ENCODE measurements around the gene LYSMD2. TPM values are rescaled to one million over a fixed set of nuclear protein-coding genes. Genes with fewer than 3 reads are reported as not detected.

LYSMD2 gene
- total and polyA plus RNA-seq, 2 experiments from 2014 or later: 5.4 to 5.9 TPM

DNA sequence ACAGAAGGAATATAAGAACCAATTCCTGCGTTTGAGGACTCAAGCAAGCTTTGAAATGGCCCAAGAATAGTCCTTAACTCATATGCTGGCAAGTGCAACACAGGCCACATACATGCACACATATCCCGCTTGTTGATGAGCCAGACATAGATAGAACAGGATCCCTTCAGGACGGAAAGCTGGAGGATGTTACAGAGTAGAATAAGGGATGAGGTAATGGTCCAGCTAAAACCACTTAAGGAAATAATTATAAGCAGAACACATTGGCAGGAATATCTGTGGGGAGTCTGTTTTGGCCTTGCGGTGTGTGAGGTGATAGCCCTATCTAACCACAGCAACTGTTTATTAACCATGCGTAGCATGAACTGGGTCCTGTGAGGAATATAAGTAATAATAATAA lies 31.2 kb downstream of the LYSMD2 start:
- H3K4me3 Mint-ChIP-seq: no peak overlapping the region
- H3K4me1 ChIP-seq (ENCODE audit: insufficient read depth): no peaks in the 10 kb centered on the region
- ATAC-seq (no peak), DNase-seq (ENCODE audit: low spot score) (no peak)
- no peaks in the 10 kb centered on the region for H4K20me1 ChIP-seq (replicated peaks; ENCODE audit: insufficient read depth)
- H3K27me3 Mint-ChIP-seq (ENCODE audit: insufficient read depth, low read depth, poor library complexity): no peaks in the 10 kb centered on the region
- H3K4me1 Mint-ChIP-seq: no peaks in the 10 kb centered on the region
- no peaks in the 10 kb centered on the region for H3K27me3 ChIP-seq (ENCODE audit: insufficient read depth)
- no peak overlapping the region for H3K4me3 ChIP-seq
- no peaks in the 10 kb centered on the region for H3F3A ChIP-seq (replicated peaks; ENCODE audit: low read depth)
- no peaks in the 10 kb centered on the region for H3K9me2 ChIP-seq (ENCODE audit: insufficient read depth)
- no peaks in the 10 kb centered on the region for H3K9me3 Mint-ChIP-seq
- H3K27ac Mint-ChIP-seq: no peak overlapping the region
- H3K36me3 Mint-ChIP-seq (ENCODE audit: low read depth): peaks cover 14% of the 10 kb centered on the region; the same call in 2 of the 3 replicates
- no peaks in the 10 kb centered on the region for H3K79me2 ChIP-seq (replicated peaks; ENCODE audit: insufficient read depth)
- no peak for TF ChIP-seq STAT1 (IDR thresholded peaks at IDR 0.05; ENCODE audit: unreplicated experiment)
- TF ChIP-seq JUNB (IDR thresholded peaks at IDR 0.05; ENCODE audit: unreplicated experiment): no peak
- no peak for TF ChIP-seq CREB1 (CRISPR knock-in tag; IDR thresholded peaks at IDR 0.05; ENCODE audit: low read depth)
- TF ChIP-seq ZNF114 (CRISPR knock-in tag; IDR thresholded peaks at IDR 0.05): no peak
- TF ChIP-seq ETS1 (IDR thresholded peaks at IDR 0.05): no peak
- no peak overlapping the region for H3K4me2 ChIP-seq
- H3K27ac ChIP-seq (ENCODE audit: low read depth): no peak overlapping the region
- peaks cover 5% of the 10 kb centered on the region for H3K36me3 ChIP-seq (ENCODE audit: insufficient read depth)
- no peak overlapping the region for H2AFZ ChIP-seq

- Histone ChIP-seq H3K27me3 (ENCODE audit: insufficient read depth) (no peaks in the 10 kb centered on the region), H2AFZ (no peak overlapping the region), H3K4me1 (ENCODE audit: insufficient read depth) (no peaks in the 10 kb centered on the region), H4K20me1 (replicated peaks; ENCODE audit: insufficient read depth) (no peaks in the 10 kb centered on the region), H3K36me3 (ENCODE audit: insufficient read depth) (peaks cover 14% of the 10 kb centered on the region), H3K9me2 (ENCODE audit: insufficient read depth) (no peaks in the 10 kb centered on the region), H3K4me2 (no peak overlapping the region), H3K79me2 (replicated peaks; ENCODE audit: insufficient read depth) (no peaks in the 10 kb centered on the region), H3K27ac (ENCODE audit: low read depth) (no peak overlapping the region), H3F3A (replicated peaks; ENCODE audit: low read depth) (no peaks in the 10 kb centered on the region), H3K4me3 (no peak overlapping the region)
- H3K36me3 Mint-ChIP-seq (ENCODE audit: low read depth): peaks cover 32% of the 10 kb centered on the region
- no peak overlapping the region for H3K27ac Mint-ChIP-seq
- ATAC-seq: no peak
- TF ChIP-seq EZH2phosphoT487 (IDR thresholded peaks at IDR 0.05; ENCODE audit: unreplicated experiment): no peak
- TF ChIP-seq, protein P1, sequence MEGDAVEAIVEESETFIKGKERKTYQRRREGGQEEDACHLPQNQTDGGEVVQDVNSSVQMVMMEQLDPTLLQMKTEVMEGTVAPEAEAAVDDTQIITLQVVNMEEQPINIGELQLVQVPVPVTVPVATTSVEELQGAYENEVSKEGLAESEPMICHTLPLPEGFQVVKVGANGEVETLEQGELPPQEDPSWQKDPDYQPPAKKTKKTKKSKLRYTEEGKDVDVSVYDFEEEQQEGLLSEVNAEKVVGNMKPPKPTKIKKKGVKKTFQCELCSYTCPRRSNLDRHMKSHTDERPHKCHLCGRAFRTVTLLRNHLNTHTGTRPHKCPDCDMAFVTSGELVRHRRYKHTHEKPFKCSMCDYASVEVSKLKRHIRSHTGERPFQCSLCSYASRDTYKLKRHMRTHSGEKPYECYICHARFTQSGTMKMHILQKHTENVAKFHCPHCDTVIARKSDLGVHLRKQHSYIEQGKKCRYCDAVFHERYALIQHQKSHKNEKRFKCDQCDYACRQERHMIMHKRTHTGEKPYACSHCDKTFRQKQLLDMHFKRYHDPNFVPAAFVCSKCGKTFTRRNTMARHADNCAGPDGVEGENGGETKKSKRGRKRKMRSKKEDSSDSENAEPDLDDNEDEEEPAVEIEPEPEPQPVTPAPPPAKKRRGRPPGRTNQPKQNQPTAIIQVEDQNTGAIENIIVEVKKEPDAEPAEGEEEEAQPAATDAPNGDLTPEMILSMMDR (conservative IDR thresholded peaks at IDR 0.05; ENCODE audit: low read depth in 2 of 2): no peak
- no peak for TF ChIP-seq STAT1 (IDR thresholded peaks at IDR 0.05; ENCODE audit: unreplicated experiment)
- no peak for TF ChIP-seq ZNF331 (CRISPR knock-in tag; IDR thresholded peaks at IDR 0.05; ENCODE audit: low read depth)
- TF ChIP-seq ZNF462 (CRISPR knock-in tag; IDR thresholded peaks at IDR 0.05): no peak
- TF ChIP-seq CREB1 (CRISPR knock-in tag; IDR thresholded peaks at IDR 0.05; ENCODE audit: low read depth): no peak
- no peak for TF ChIP-seq EZH2 (IDR thresholded peaks at IDR 0.05; ENCODE audit: low read depth, unreplicated experiment)
- no peak for TF ChIP-seq NANOG (IDR thresholded peaks at IDR 0.05; ENCODE audit: borderline replicate concordance)
- H3K4me3 Mint-ChIP-seq: no peak overlapping the region
- DNase-seq (ENCODE audit: low spot score): no peak
- no peaks in the 10 kb centered on the region for H3K27me3 Mint-ChIP-seq (ENCODE audit: insufficient read depth, low read depth, poor library complexity)
- no peaks in the 10 kb centered on the region for H3K4me1 Mint-ChIP-seq
- no peaks in the 10 kb centered on the region for H3K9me3 Mint-ChIP-seq
Observed at GRCh38 chr15:51702710-51703109, 34.7 kb downstream of the LYSMD2 start.
